ENCODE data around the gene MAU2. TPM values are rescaled to one million over a fixed set of nuclear protein-coding genes. Genes with fewer than 3 reads are reported as not detected.

The MAU2 gene
- total and polyA plus RNA-seq, 2 of the 13 experiments (the other 11 are each of a cell fraction or from before 2014, with no cell fraction given), result 16.8 to 33.8 TPM

DNA sequence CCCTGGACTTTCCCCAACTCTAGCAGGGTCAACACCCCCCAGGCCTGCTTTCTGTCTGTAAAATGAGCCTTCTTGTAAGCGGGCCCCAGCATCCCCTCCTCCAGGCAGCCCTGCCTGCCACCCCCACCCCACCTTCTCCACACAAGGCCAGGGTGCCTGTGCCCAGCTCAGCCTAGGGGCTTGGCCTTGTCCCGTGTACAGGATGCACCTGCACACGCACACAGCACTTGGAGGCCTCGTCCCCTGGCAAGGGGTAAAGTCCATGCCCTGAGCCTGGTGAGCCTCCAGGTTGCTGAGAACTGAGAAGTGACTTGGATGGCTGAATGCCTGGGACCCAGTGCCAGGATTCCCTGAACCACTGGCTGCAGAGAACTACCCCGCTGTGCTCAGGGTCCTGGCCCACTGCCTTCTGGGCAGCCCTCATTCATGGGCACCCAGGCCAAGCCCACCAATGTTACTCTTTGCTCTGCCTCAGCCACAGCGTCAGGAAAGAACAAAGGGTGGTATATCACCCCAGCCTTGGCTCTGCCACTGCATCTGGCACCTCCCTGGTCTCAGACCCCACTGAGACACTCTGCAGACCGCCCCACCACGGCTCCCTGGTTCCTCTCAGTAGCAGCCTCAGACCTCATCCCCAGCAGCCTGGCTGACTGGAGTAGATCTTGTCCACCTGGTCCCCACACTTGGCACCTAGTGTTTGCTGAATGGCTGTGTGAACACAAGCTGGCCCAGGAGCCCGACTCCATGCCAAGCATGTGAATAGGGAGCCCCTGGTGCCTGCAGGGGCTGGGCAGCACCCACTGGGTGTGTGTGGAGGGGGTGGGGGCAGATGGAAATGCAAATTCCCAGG lies 45.7 kb upstream of the MAU2 start (continued):
- TF ChIP-seq HNF4A (CRISPR knock-in tag; IDR thresholded peaks at IDR 0.05) (peak; percentile 89), MAF1 (CRISPR knock-in tag; IDR thresholded peaks at IDR 0.05; ENCODE audit: borderline replicate concordance) (no peak), STAG1 (CRISPR knock-in tag; IDR thresholded peaks at IDR 0.05) (no peak), HDAC6 (IDR thresholded peaks at IDR 0.05; ENCODE audit: low read depth, low read length) (no peak), ZFAT (CRISPR knock-in tag; conservative IDR thresholded peaks at IDR 0.05) (no peak), TAF1 (CRISPR knock-in tag; IDR thresholded peaks at IDR 0.05) (no peak), SP140L (CRISPR knock-in tag; IDR thresholded peaks at IDR 0.05; ENCODE audit: borderline replicate concordance) (no peak), RXRA (CRISPR knock-in tag; IDR thresholded peaks at IDR 0.05) (0 out of 2 replicates have a peak, but pooled peaks have one; percentile 38), KDM6A (CRISPR knock-in tag; IDR thresholded peaks at IDR 0.05; ENCODE audit: low read depth) (0 out of 2 replicates have a peak, but pooled peaks have one; percentile 32), NRL (CRISPR knock-in tag; IDR thresholded peaks at IDR 0.05; ENCODE audit: borderline replicate concordance) (no peak), ZNF773 (CRISPR knock-in tag; IDR thresholded peaks at IDR 0.05; ENCODE audit: borderline replicate concordance) (no peak), ZNF572 (CRISPR knock-in tag; IDR thresholded peaks at IDR 0.05) (no peak), ZNF746 (CRISPR knock-in tag; IDR thresholded peaks at IDR 0.05) (no peak), AGO1 (IDR thresholded peaks at IDR 0.05; ENCODE audit: low read depth, low read length, poor library complexity, severe bottlenecking) (no peak), NONO (IDR thresholded peaks at IDR 0.05) (no peak), NONO (CRISPR knock-in tag; conservative IDR thresholded peaks at IDR 0.05) (0 out of 2 replicates have a peak, but pooled peaks have one; percentile 22), BHLHE40 (IDR thresholded peaks at IDR 0.05; ENCODE audit: low read length) (peak; percentile 37), HNRNPL (IDR thresholded peaks at IDR 0.05; ENCODE audit: low read depth, low read length) (peak; percentile 93; the same call in 1 of the 2 replicates), ZFX (CRISPR knock-in tag; IDR thresholded peaks at IDR 0.05; ENCODE audit: low read depth) (peak; percentile 60; the same call in 1 of the 2 replicates), ZNF780A (CRISPR knock-in tag; IDR thresholded peaks at IDR 0.05) (no peak), SNAPC2 (CRISPR knock-in tag; IDR thresholded peaks at IDR 0.05) (no peak), REPIN1 (CRISPR knock-in tag; IDR thresholded peaks at IDR 0.05; ENCODE audit: borderline replicate concordance, low read depth) (no peak)
- TF ChIP-seq, protein P1, sequence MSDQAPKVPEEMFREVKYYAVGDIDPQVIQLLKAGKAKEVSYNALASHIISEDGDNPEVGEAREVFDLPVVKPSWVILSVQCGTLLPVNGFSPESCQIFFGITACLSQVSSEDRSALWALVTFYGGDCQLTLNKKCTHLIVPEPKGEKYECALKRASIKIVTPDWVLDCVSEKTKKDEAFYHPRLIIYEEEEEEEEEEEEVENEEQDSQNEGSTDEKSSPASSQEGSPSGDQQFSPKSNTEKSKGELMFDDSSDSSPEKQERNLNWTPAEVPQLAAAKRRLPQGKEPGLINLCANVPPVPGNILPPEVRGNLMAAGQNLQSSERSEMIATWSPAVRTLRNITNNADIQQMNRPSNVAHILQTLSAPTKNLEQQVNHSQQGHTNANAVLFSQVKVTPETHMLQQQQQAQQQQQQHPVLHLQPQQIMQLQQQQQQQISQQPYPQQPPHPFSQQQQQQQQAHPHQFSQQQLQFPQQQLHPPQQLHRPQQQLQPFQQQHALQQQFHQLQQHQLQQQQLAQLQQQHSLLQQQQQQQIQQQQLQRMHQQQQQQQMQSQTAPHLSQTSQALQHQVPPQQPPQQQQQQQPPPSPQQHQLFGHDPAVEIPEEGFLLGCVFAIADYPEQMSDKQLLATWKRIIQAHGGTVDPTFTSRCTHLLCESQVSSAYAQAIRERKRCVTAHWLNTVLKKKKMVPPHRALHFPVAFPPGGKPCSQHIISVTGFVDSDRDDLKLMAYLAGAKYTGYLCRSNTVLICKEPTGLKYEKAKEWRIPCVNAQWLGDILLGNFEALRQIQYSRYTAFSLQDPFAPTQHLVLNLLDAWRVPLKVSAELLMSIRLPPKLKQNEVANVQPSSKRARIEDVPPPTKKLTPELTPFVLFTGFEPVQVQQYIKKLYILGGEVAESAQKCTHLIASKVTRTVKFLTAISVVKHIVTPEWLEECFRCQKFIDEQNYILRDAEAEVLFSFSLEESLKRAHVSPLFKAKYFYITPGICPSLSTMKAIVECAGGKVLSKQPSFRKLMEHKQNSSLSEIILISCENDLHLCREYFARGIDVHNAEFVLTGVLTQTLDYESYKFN (CRISPR knock-in tag; conservative IDR thresholded peaks at IDR 0.05), result peak; percentile 37; the same call in 1 of the 2 replicates
- TF ChIP-seq, protein P2, sequence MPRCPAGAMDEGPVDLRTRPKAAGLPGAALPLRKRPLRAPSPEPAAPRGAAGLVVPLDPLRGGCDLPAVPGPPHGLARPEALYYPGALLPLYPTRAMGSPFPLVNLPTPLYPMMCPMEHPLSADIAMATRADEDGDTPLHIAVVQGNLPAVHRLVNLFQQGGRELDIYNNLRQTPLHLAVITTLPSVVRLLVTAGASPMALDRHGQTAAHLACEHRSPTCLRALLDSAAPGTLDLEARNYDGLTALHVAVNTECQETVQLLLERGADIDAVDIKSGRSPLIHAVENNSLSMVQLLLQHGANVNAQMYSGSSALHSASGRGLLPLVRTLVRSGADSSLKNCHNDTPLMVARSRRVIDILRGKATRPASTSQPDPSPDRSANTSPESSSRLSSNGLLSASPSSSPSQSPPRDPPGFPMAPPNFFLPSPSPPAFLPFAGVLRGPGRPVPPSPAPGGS (CRISPR knock-in tag; IDR thresholded peaks at IDR 0.05), result no peak
- TF ChIP-seq, protein P3, sequence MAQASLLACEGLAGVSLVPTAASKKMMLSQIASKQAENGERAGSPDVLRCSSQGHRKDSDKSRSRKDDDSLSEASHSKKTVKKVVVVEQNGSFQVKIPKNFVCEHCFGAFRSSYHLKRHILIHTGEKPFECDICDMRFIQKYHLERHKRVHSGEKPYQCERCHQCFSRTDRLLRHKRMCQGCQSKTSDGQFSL (CRISPR knock-in tag; IDR thresholded peaks at IDR 0.05), result no peak

Measured in HepG2 (cell line).